Measurements from ENCODE around the gene RABEP1. TPM values are rescaled to one million over a fixed set of nuclear protein-coding genes. Genes with fewer than 3 reads are reported as not detected.
A peak's percentile ranks its signal among the peaks of the same experiment; 100 is the strongest.

The RABEP1 gene
- total RNA-seq, 6 experiments from 2014 or later: 41.1 to 48.5 (median 45.6) TPM

- Mint-ChIP-seq H3K4me1 (ENCODE audit: low read depth) (peaks cover 8% of the 10 kb centered on the region; the same call in 1 of the 2 replicates), H3K4me3 (no peak overlapping the region), H3K27ac (no peak overlapping the region), H3K9me3 (no peaks in the 10 kb centered on the region), H3K27me3 (ENCODE audit: insufficient read depth) (peaks cover 2% of the 10 kb centered on the region), H3K36me3 (ENCODE audit: low read depth) (peaks cover 16% of the 10 kb centered on the region)
- no peak for DNase-seq
- no peak for TF ChIP-seq CTCF (IDR thresholded peaks at IDR 0.05)
Observed at GRCh38 chr17:5354886-5355415, 72.9 kb downstream of the RABEP1 start.

GRCh38 chr17:5355421-5356129, 73.5 kb downstream of the RABEP1 start:
- peaks cover 2% of the 10 kb centered on the region for H3K27me3 Mint-ChIP-seq (ENCODE audit: insufficient read depth)
- no peaks in the 10 kb centered on the region for H3K9me3 Mint-ChIP-seq
- no peak for DNase-seq
- peaks cover 15% of the 10 kb centered on the region for H3K36me3 Mint-ChIP-seq (ENCODE audit: low read depth)
- no peak overlapping the region for H3K27ac Mint-ChIP-seq
- no peak for TF ChIP-seq CTCF (IDR thresholded peaks at IDR 0.05)
- H3K4me1 Mint-ChIP-seq (ENCODE audit: low read depth): peaks cover 8% of the 10 kb centered on the region; the same call in 1 of the 2 replicates
- H3K4me3 Mint-ChIP-seq: no peak overlapping the region

GRCh38 chr17:5361426-5361825, 79.3 kb downstream of the RABEP1 start:
- TF ChIP-seq CTCF (IDR thresholded peaks at IDR 0.05): no peak
- Mint-ChIP-seq H3K27ac (no peak overlapping the region), H3K4me3 (no peak overlapping the region), H3K36me3 (ENCODE audit: low read depth) (peaks cover 11% of the 10 kb centered on the region), H3K9me3 (no peaks in the 10 kb centered on the region), H3K27me3 (ENCODE audit: insufficient read depth) (peaks cover 2% of the 10 kb centered on the region; the same call in 1 of the 2 replicates), H3K4me1 (ENCODE audit: low read depth) (peaks cover 16% of the 10 kb centered on the region)
- DNase-seq: no peak

- Mint-ChIP-seq H3K4me3 (no peak overlapping the region), H3K27me3 (ENCODE audit: insufficient read depth) (peaks cover 2% of the 10 kb centered on the region; the same call in 1 of the 2 replicates), H3K4me1 (ENCODE audit: low read depth) (peaks cover 16% of the 10 kb centered on the region), H3K9me3 (no peaks in the 10 kb centered on the region), H3K27ac (no peak overlapping the region), H3K36me3 (ENCODE audit: low read depth) (peaks cover 11% of the 10 kb centered on the region)
- TF ChIP-seq CTCF (IDR thresholded peaks at IDR 0.05): no peak
- DNase-seq: no peak
Observed at GRCh38 chr17:5362162-5362811, 80.2 kb downstream of the RABEP1 start.

- Mint-ChIP-seq H3K27ac (peak overlapping the region; percentile 34), H3K36me3 (ENCODE audit: low read depth) (peaks cover 11% of the 10 kb centered on the region; the same call in 1 of the 2 replicates), H3K4me3 (no peak overlapping the region), H3K27me3 (ENCODE audit: insufficient read depth) (peaks cover under 1% of the 10 kb centered on the region), H3K4me1 (ENCODE audit: low read depth) (peaks cover 16% of the 10 kb centered on the region), H3K9me3 (no peaks in the 10 kb centered on the region)
- no peak for TF ChIP-seq CTCF (IDR thresholded peaks at IDR 0.05)
- DNase-seq: no peak
Observed at GRCh38 chr17:5364156-5364555, 82.1 kb downstream of the RABEP1 start.
